ENCODE measurements around the gene ATN1. TPM values are rescaled to one million over a fixed set of nuclear protein-coding genes. Genes with fewer than 3 reads are reported as not detected.

The ATN1 gene
- total RNA-seq, 1 donor from 2014 or later = 123 TPM

DNA sequence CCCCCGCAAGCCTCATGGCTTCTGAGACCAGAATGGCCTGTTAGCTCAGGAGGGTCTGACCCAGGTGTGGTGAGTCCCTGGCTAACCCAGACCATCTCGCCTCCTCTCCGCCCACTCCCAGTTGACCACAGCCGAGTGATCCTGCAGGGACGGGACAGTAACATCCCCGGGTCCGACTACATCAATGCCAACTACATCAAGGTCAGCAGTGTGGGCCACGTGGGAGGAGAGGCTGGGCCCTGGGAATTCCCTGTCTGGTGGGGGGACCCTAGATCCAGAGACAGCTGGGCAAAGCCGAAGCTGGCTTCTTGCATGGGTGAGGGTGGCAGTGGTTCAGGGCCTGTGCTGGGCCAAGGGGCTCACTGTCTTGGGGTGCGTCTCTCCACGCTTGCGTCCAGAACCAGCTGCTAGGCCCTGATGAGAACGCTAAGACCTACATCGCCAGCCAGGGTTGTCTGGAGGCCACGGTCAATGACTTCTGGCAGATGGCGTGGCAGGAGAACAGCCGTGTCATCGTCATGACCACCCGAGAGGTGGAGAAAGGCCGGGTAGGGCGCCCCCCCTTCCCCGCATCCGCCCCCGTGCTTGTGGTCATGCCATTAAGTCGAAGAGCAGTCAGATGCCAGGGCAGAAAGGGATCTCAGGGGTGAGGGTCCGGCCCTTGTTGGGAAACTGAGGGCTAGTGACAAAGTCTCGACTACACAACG lies 28.4 kb downstream of the ATN1 start:
- Histone ChIP-seq H3K27ac (peak overlapping the region; percentile 49), H3K4me1 (peaks cover 76% of the 10 kb centered on the region), H3K9me3 (no peaks in the 10 kb centered on the region), H3K36me3 (peaks cover 47% of the 10 kb centered on the region), H3K4me3 (no peak overlapping the region), H3K27me3 (ENCODE audit: low read depth) (no peaks in the 10 kb centered on the region)
- peak; percentile 26 for DNase-seq
- intact Hi-C loops (cut with DNase I) = no loop called here
- TF ChIP-seq, protein P1, sequence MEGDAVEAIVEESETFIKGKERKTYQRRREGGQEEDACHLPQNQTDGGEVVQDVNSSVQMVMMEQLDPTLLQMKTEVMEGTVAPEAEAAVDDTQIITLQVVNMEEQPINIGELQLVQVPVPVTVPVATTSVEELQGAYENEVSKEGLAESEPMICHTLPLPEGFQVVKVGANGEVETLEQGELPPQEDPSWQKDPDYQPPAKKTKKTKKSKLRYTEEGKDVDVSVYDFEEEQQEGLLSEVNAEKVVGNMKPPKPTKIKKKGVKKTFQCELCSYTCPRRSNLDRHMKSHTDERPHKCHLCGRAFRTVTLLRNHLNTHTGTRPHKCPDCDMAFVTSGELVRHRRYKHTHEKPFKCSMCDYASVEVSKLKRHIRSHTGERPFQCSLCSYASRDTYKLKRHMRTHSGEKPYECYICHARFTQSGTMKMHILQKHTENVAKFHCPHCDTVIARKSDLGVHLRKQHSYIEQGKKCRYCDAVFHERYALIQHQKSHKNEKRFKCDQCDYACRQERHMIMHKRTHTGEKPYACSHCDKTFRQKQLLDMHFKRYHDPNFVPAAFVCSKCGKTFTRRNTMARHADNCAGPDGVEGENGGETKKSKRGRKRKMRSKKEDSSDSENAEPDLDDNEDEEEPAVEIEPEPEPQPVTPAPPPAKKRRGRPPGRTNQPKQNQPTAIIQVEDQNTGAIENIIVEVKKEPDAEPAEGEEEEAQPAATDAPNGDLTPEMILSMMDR (IDR thresholded peaks at IDR 0.05) = no peak
- ATAC-seq = no peak

DNA sequence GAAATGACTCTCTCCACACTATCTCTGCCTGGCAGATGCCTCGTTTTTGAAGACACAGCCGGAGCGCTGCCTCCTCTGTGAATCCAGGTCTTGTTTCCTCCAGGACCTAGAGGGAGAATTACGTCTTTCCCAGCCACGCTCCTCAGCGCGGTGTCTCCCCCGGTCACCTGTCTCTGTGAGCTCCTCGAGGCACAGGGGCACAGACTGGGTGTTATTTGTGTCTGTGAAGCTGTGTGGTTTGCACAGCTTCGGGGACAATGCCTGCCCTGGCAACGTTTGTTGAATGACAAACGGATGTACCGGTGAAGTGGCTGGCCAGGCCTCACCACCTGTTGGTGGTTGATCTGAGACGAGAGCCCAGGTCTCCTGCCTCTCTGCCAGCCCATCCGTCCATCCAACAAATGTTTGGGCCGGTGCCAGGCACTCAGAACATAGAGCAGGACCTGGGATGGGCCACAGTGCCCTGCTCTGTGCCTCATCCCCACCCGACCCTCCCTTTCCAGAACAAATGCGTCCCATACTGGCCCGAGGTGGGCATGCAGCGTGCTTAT lies 29.5 kb downstream of the ATN1 start:
- ATAC-seq (no peak), DNase-seq (peak; percentile 41)
- Histone ChIP-seq H3K4me1 (peaks cover 87% of the 10 kb centered on the region), H3K9me3 (no peaks in the 10 kb centered on the region), H3K36me3 (peaks cover 47% of the 10 kb centered on the region), H3K27me3 (ENCODE audit: low read depth) (no peaks in the 10 kb centered on the region), H3K4me3 (no peak overlapping the region), H3K27ac (peak overlapping the region; percentile 90)
- intact Hi-C loops (cut with DNase I) = no loop called here
- TF ChIP-seq, protein P1 (IDR thresholded peaks at IDR 0.05) = no peak

DNA sequence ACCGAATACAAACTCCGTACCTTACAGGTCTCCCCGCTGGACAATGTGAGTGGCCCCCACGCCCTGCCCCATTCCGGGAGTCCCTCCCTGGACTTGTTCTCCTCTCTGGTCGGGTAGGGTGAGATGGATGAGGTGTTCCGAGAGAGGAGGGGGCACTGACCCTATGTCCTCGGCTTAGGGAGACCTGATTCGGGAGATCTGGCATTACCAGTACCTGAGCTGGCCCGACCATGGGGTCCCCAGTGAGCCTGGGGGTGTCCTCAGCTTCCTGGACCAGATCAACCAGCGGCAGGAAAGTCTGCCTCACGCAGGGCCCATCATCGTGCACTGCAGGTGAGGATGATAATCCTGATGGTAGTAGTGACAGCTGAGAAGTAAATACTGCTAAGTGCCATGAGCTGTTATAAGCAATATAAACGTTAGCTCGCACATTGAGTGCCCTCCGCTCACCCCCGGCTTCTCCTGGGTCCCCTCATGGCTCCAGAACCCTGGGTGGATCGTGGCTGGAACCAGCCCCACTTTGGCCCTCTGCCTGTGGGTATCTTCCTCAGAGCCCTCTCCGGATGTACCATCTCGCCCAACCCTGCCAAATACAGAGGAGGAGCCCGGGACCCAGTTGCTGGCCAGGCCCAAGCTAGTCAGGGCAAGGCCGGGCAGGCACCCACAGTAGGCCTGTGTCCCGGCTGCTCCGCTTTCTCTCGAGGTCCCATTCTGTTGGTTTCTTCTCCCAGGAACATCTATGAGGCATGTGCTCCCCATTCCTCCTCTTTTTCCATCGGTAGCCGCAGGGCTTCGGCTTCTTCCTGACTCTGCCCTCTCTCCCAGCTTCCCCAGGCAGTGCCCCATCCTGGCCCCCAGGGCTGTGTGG lies 30.2 kb downstream of the ATN1 start:
- peaks cover 47% of the 10 kb centered on the region for H3K36me3 ChIP-seq
- DNase-seq = peak; percentile 39
- no peaks in the 10 kb centered on the region for H3K9me3 ChIP-seq
- ATAC-seq = no peak
- peak overlapping the region; percentile 90 for H3K27ac ChIP-seq
- peak overlapping the region; percentile 33 for H3K4me3 ChIP-seq
- TF ChIP-seq, protein P1 (IDR thresholded peaks at IDR 0.05) = no peak
- H3K4me1 ChIP-seq = peaks cover 94% of the 10 kb centered on the region
- no peaks in the 10 kb centered on the region for H3K27me3 ChIP-seq (ENCODE audit: low read depth)
- intact Hi-C loops (cut with DNase I) = no loop called here

GRCh38 chr12:6958609-6959057 lies 30.9 kb downstream of the ATN1 start:
- Histone ChIP-seq H3K4me1 (peaks cover 93% of the 10 kb centered on the region), H3K27me3 (ENCODE audit: low read depth) (no peaks in the 10 kb centered on the region), H3K27ac (peak overlapping the region; percentile 90), H3K9me3 (no peaks in the 10 kb centered on the region), H3K4me3 (peak overlapping the region; percentile 33), H3K36me3 (peaks cover 43% of the 10 kb centered on the region)
- TF ChIP-seq, protein P1 (IDR thresholded peaks at IDR 0.05) = no peak
- intact Hi-C loops (cut with DNase I) = no loop called here
- no peak for DNase-seq
- no peak for ATAC-seq

GRCh38 chr12:6959058-6959804 lies 31.5 kb downstream of the ATN1 start:
- ATAC-seq (no peak), DNase-seq (peak; percentile 52)
- peak overlapping the region; percentile 33 for H3K4me3 ChIP-seq
- intact Hi-C loops (cut with DNase I) = no loop called here
- H3K9me3 ChIP-seq = no peaks in the 10 kb centered on the region
- peaks cover 87% of the 10 kb centered on the region for H3K4me1 ChIP-seq
- peaks cover 43% of the 10 kb centered on the region for H3K36me3 ChIP-seq
- H3K27me3 ChIP-seq (ENCODE audit: low read depth) = no peaks in the 10 kb centered on the region
- TF ChIP-seq, protein P1 (IDR thresholded peaks at IDR 0.05) = no peak
- peak overlapping the region; percentile 90 for H3K27ac ChIP-seq

All from lower lobe of right lung (tissue), 2 donors.